ENCODE results near the gene MGAT3. TPM values are rescaled to one million over a fixed set of nuclear protein-coding genes. Genes with fewer than 3 reads are reported as not detected.
A peak's percentile ranks its signal among the peaks of the same experiment; 100 is the strongest.

Gene MGAT3
- total and polyA plus RNA-seq, 9 of the 15 experiments (the other 6 are each of a cell fraction or from before 2014, with no cell fraction given) = 0.10 to 11.5 (median 4.6) TPM

GRCh38 chr22:39511226-39511625 is 54.4 kb downstream of the MGAT3 start (continued):
- TF ChIP-seq FOXO4 (CRISPR knock-in tag; IDR thresholded peaks at IDR 0.05) (no peak), CHAMP1 (IDR thresholded peaks at IDR 0.05) (no peak)

GRCh38 chr22:39512026-39512425 is 55.2 kb downstream of the MGAT3 start:
- Histone ChIP-seq H4K20me1 (replicated peaks; ENCODE audit: control insufficient read depth, insufficient read depth, low read length) (peaks cover 9% of the 10 kb centered on the region), H3K27me3 (ENCODE audit: control insufficient read depth in 2 of 2, insufficient read depth in 2 of 2, low read length in 2 of 2) (no peaks in the 10 kb centered on the region), H3K79me2 (ENCODE audit: control insufficient read depth, insufficient read depth, low read length) (peaks cover 52% of the 10 kb centered on the region), H3K4me3 (no peak overlapping the region), H3K27ac (ENCODE audit: extremely low read depth, low read depth, low read length) (no peak overlapping the region), H3K9me1 (ENCODE audit: control insufficient read depth, insufficient read depth, low read length) (peaks cover 2% of the 10 kb centered on the region), H3K4me1 (replicated peaks in 1 of 2; ENCODE audit: control insufficient read depth in 2 of 2, insufficient read depth in 2 of 2, low read length in 2 of 2) (peaks cover 8 to 10% of the 10 kb centered on the region in 2 experiments; a peak in 3 of 5 replicates), H3K4me2 (ENCODE audit: insufficient read depth, low read length) (no peak overlapping the region), H2AFZ (ENCODE audit: low read depth, low read length) (no peak overlapping the region), H3K36me3 (ENCODE audit: control insufficient read depth, insufficient read depth, low read length) (peaks cover 93% of the 10 kb centered on the region), H3K9me3 (replicated peaks; ENCODE audit: control insufficient read depth, insufficient read depth, low read depth, low read length) (no peaks in the 10 kb centered on the region), H3K9ac (ENCODE audit: insufficient read depth in 1 of 2, low read depth in 2 of 2, low read length in 2 of 2) (peak overlapping the region in 1 of 2 experiments; percentile 39; a peak in 1 of 4 replicates)
- BruUV-seq (replicated peaks) = no TSS peak
- 100% methylated on average over 4 of the region's 10 CpGs for WGBS (ENCODE audit: insufficient coverage, low coverage, missing lambda C conversion rate)
- CTCF ChIA-PET (ENCODE audit: low intra/inter-chr PET ratio) = no interaction called here
- FAIRE-seq = no peak
- DNase-seq (ENCODE audit: extremely low read depth in 1 of 4, low spot score in 3 of 4) = no peak
- POLR2A ChIA-PET = interaction anchor here (0.6 to 4.0 kb wide), 4 partner anchors 8 to 194 kb away, joined by 3 to 20 read pairs (median 4); partner anchors contain the start of gene ATF4
- TF ChIP-seq RFX1 (IDR thresholded peaks at IDR 0.05) (no peak), SMARCA4 (IDR thresholded peaks at IDR 0.05) (no peak), RBM17 (IDR thresholded peaks at IDR 0.05; ENCODE audit: borderline replicate concordance, low read depth, low read length) (no peak), NKRF (IDR thresholded peaks at IDR 0.05; ENCODE audit: borderline replicate concordance) (no peak), RBFOX2 (IDR thresholded peaks at IDR 0.05; ENCODE audit: low read depth, low read length) (0 out of 2 replicates have a peak, but pooled peaks have one; percentile 28), TBL1XR1 (IDR thresholded peaks at IDR 0.05; ENCODE audit: low read length in 2 of 2) (no peak), ARID2 (IDR thresholded peaks at IDR 0.05) (no peak), MYBL2 (IDR thresholded peaks at IDR 0.05; ENCODE audit: low read depth) (no peak), MYBL2 (CRISPR knock-in tag; IDR thresholded peaks at IDR 0.05; ENCODE audit: borderline replicate concordance) (no peak)
- intact Hi-C loops (cut with micrococcal nuclease) = no loop called here
- ATAC-seq = no peak
- in situ Hi-C loops (cut with MboI) = no loop called here
